Endodermal cell (in vitro differentiated cells): ENCODE results near the gene COL4A2. TPM values are rescaled to one million over a fixed set of nuclear protein-coding genes. Genes with fewer than 3 reads are reported as not detected.

ENCODE experiments used
- DNase-seq: peaks from one replicate; pipeline ENCODE4 v3.0.0-alpha.2; 2017
- H3K27ac ChIP-seq: 2 replicates; pipeline ENCODE4 v1.5.1; 2013; ENCODE audit warnings: mild to moderate bottlenecking, low read depth, low read length, moderate library complexity
- H3K27me3 ChIP-seq: 2 replicates; pipeline ENCODE4 v1.6.1; 2013; ENCODE audit warnings: mild to moderate bottlenecking, low read length, moderate library complexity; ENCODE audit not compliant: insufficient read depth, control insufficient read depth, poor library complexity, severe bottlenecking
- H3K36me3 ChIP-seq: 2 replicates; pipeline ENCODE4 v1.7.0; 2013; ENCODE audit warnings: mild to moderate bottlenecking, low read length, moderate library complexity; ENCODE audit not compliant: control insufficient read depth, insufficient read depth
- H3K4me1 ChIP-seq: one replicate; pipeline ENCODE4 v1.7.0; 2013; ENCODE audit warnings: low read length; ENCODE audit not compliant: control insufficient read depth, insufficient read depth
- H3K4me3 ChIP-seq: 2 replicates; pipeline ENCODE4 v1.5.1; 2013; ENCODE audit warnings: mild to moderate bottlenecking, low read length, moderate library complexity
- H3K9ac ChIP-seq: 2 replicates; pipeline ENCODE4 v1.6.1; 2013; ENCODE audit warnings: mild to moderate bottlenecking, low read length, moderate library complexity; ENCODE audit not compliant: poor library complexity, severe bottlenecking; ENCODE audit errors: extremely low read depth
- H3K9me3 ChIP-seq: 2 replicates; pipeline ENCODE4 v1.6.1; 2013; ENCODE audit warnings: mild to moderate bottlenecking, low read length, moderate library complexity; ENCODE audit not compliant: control insufficient read depth
- H3K27ac Mint-ChIP-seq: 2 replicates; pipeline ENCODE4 v1.8.0; 2020; ENCODE audit warnings: mixed read lengths
- H3K27me3 Mint-ChIP-seq: 2 replicates; pipeline ENCODE4 v1.8.0; 2021; ENCODE audit warnings: mild to moderate bottlenecking, mixed read lengths; ENCODE audit not compliant: insufficient read depth
- H3K36me3 Mint-ChIP-seq: 2 replicates; pipeline ENCODE4 v1.8.0; 2020; ENCODE audit warnings: low read depth, mixed read lengths
- H3K4me1 Mint-ChIP-seq: 2 replicates; pipeline ENCODE4 v1.8.0; 2020; ENCODE audit warnings: mixed read lengths
- H3K4me3 Mint-ChIP-seq: 2 replicates; pipeline ENCODE4 v1.8.0; 2020; ENCODE audit warnings: mild to moderate bottlenecking, moderate library complexity, mixed read lengths
- H3K9me3 Mint-ChIP-seq: 2 replicates; pipeline ENCODE4 v1.8.0; 2020; ENCODE audit warnings: mild to moderate bottlenecking, mixed read lengths
- WGBS, 2 experiments: methylation state at CpG; one replicate each; pipeline versions ENCODE4 v1.1.5 to v1.1.7; 2013; ENCODE audit warnings: missing lambda C conversion rate in 2 of 2, mixed read lengths in 1 of 2; ENCODE audit not compliant: insufficient coverage in 1 of 2, insufficient read length in 1 of 2; 5-methylcytosine and 5-hydroxymethylcytosine counted together
- total RNA-seq, 2 donors: library from RNA; stranded (reverse); fragmentation: NEBNext Ultra II Directional in 1 of 2; extraction: Animal tissue kit (Norgen Biotek cat#: 25700) in 1 of 2; gene quantifications; 2 replicates in 1 of 2; 3 replicates in 1 of 2; pipeline ENCODE4 v1.2.1, GENCODE V29; 2021
- TF ChIP-seq, protein P1 (sequence below): fragments of 200-600 bp; sonication (generic); conservative IDR thresholded peaks from 2 replicates; pipeline ENCODE4 v1.5.0; 2021; ENCODE audit warnings: antibody characterized with exemption, mild to moderate bottlenecking

COL4A2 gene
- total RNA-seq, 2 donors from 2014 or later = 388 to 398 TPM

- Histone ChIP-seq H3K4me1 (no peaks in the 10 kb centered on the region), H3K9ac (no peak overlapping the region), H3K27me3 (no peaks in the 10 kb centered on the region), H3K36me3 (peaks cover 30% of the 10 kb centered on the region), H3K9me3 (no peaks in the 10 kb centered on the region), H3K4me3 (no peak overlapping the region), H3K27ac (no peak overlapping the region)
- H3K36me3 Mint-ChIP-seq = peaks cover 28% of the 10 kb centered on the region
- no peaks in the 10 kb centered on the region for H3K27me3 Mint-ChIP-seq
- no peak for DNase-seq
- no peaks in the 10 kb centered on the region for H3K4me1 Mint-ChIP-seq
- H3K4me3 Mint-ChIP-seq = no peak overlapping the region
- 85 to 93% methylated on average over 2 to 8 of the region's 8 CpGs for WGBS, 2 experiments
- no peaks in the 10 kb centered on the region for H3K9me3 Mint-ChIP-seq
- peak overlapping the region; percentile 26 for H3K27ac Mint-ChIP-seq
- TF ChIP-seq, protein P1, sequence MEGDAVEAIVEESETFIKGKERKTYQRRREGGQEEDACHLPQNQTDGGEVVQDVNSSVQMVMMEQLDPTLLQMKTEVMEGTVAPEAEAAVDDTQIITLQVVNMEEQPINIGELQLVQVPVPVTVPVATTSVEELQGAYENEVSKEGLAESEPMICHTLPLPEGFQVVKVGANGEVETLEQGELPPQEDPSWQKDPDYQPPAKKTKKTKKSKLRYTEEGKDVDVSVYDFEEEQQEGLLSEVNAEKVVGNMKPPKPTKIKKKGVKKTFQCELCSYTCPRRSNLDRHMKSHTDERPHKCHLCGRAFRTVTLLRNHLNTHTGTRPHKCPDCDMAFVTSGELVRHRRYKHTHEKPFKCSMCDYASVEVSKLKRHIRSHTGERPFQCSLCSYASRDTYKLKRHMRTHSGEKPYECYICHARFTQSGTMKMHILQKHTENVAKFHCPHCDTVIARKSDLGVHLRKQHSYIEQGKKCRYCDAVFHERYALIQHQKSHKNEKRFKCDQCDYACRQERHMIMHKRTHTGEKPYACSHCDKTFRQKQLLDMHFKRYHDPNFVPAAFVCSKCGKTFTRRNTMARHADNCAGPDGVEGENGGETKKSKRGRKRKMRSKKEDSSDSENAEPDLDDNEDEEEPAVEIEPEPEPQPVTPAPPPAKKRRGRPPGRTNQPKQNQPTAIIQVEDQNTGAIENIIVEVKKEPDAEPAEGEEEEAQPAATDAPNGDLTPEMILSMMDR = peak; percentile 10
Measured at GRCh38 chr13:110518226-110518525, 211.1 kb downstream of the COL4A2 start.

- Histone ChIP-seq H3K4me3 (no peak overlapping the region), H3K27ac (no peak overlapping the region), H3K9ac (no peak overlapping the region), H3K27me3 (no peaks in the 10 kb centered on the region), H3K4me1 (no peaks in the 10 kb centered on the region), H3K36me3 (peaks cover 27% of the 10 kb centered on the region), H3K9me3 (no peaks in the 10 kb centered on the region)
- Mint-ChIP-seq H3K9me3 (no peaks in the 10 kb centered on the region), H3K27me3 (no peaks in the 10 kb centered on the region), H3K27ac (peak overlapping the region; percentile 26), H3K4me3 (no peak overlapping the region), H3K4me1 (no peaks in the 10 kb centered on the region), H3K36me3 (peaks cover 29% of the 10 kb centered on the region)
- WGBS, 2 experiments = 91 to 100% methylated on average over 3 to 11 of the region's 11 CpGs
- no peak for DNase-seq
- TF ChIP-seq, protein P1 = no peak
Measured at GRCh38 chr13:110518571-110518970, 211.5 kb downstream of the COL4A2 start.

DNA sequence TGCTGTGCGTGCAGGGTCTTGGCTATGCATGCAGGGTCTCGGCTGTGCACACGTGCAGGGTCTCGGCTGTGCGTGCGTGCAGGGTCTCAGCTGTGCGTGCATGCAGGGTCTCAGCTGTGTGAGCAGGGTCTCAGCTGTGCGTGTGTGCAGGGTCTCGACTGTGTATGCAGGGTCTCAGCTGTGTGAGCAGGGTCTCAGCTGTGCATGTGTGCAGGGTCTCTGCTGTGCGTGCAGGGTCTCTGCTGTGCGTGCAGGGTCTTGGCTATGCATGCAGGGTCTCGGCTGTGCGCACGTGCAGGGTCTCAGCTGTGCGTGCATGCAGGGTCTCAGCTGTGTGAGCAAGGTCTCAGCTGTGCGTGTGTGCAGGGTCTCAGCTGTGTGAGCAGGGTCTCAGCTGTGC is 212.0 kb downstream of the COL4A2 start:
- Mint-ChIP-seq H3K4me1 (no peaks in the 10 kb centered on the region), H3K27me3 (no peaks in the 10 kb centered on the region), H3K36me3 (peaks cover 29% of the 10 kb centered on the region), H3K9me3 (no peaks in the 10 kb centered on the region), H3K4me3 (no peak overlapping the region), H3K27ac (no peak overlapping the region)
- no peak overlapping the region for H3K9ac ChIP-seq
- TF ChIP-seq, protein P1 = no peak
- H3K9me3 ChIP-seq = no peaks in the 10 kb centered on the region
- WGBS, 2 experiments = 92 to 95% methylated on average over 14 to 16 of the region's 16 CpGs
- no peak overlapping the region for H3K27ac ChIP-seq
- H3K4me3 ChIP-seq = no peak overlapping the region
- no peak for DNase-seq
- H3K36me3 ChIP-seq = peaks cover 22% of the 10 kb centered on the region
- H3K27me3 ChIP-seq = no peaks in the 10 kb centered on the region
- no peaks in the 10 kb centered on the region for H3K4me1 ChIP-seq
